ENCODE data around the gene ADAMTS6. TPM values are rescaled to one million over a fixed set of nuclear protein-coding genes. Genes with fewer than 3 reads are reported as not detected.

The ADAMTS6 gene
- total RNA-seq, 1 experiment from 2014 or later = 1.2 TPM

- Mint-ChIP-seq H3K27me3 (ENCODE audit: unreplicated experiment) (no peaks in the 10 kb centered on the region), H3K36me3 (ENCODE audit: insufficient read depth, unreplicated experiment) (no peaks in the 10 kb centered on the region), H3K9me3 (ENCODE audit: low read depth, unreplicated experiment) (no peaks in the 10 kb centered on the region), H3K27ac (ENCODE audit: unreplicated experiment) (no peak overlapping the region), H3K4me3 (ENCODE audit: low read depth, unreplicated experiment) (no peak overlapping the region), H3K4me1 (ENCODE audit: low read depth, unreplicated experiment) (no peaks in the 10 kb centered on the region)
- no peak for DNase-seq
- intact Hi-C loops (cut with micrococcal nuclease; ENCODE audit: unreplicated experiment) = no loop called here
- TF ChIP-seq, protein P1, sequence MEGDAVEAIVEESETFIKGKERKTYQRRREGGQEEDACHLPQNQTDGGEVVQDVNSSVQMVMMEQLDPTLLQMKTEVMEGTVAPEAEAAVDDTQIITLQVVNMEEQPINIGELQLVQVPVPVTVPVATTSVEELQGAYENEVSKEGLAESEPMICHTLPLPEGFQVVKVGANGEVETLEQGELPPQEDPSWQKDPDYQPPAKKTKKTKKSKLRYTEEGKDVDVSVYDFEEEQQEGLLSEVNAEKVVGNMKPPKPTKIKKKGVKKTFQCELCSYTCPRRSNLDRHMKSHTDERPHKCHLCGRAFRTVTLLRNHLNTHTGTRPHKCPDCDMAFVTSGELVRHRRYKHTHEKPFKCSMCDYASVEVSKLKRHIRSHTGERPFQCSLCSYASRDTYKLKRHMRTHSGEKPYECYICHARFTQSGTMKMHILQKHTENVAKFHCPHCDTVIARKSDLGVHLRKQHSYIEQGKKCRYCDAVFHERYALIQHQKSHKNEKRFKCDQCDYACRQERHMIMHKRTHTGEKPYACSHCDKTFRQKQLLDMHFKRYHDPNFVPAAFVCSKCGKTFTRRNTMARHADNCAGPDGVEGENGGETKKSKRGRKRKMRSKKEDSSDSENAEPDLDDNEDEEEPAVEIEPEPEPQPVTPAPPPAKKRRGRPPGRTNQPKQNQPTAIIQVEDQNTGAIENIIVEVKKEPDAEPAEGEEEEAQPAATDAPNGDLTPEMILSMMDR (IDR thresholded peaks at IDR 0.05; ENCODE audit: unreplicated experiment) = no peak
- CTCF ChIA-PET = no interaction called here
- BruUV-seq (replicated peaks) = no TSS peak
These were observed 205.4 kb downstream of the ADAMTS6 start for GRCh38 chr5:65276178-65276890.

DNA sequence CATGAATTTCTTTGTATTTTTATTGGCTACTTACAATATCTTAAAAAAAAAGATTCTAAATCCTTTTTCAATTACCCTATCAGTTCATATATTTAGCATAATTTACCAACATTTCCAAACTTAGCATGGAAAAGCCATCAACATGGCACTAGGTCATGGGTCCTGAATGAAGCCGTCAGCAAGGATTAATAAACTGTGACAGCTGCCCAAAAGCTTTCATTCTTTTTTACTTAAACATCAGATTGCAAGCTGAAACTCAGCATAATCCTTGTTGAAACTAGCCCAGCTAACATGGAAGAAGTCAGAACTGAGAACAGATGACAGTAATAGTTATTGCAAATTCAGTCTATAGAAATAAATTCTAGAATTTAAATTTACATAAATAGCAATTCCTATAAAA is 209.8 kb downstream of the ADAMTS6 start:
- CTCF ChIA-PET = no interaction called here
- Mint-ChIP-seq H3K27ac (ENCODE audit: unreplicated experiment) (no peak overlapping the region), H3K36me3 (ENCODE audit: insufficient read depth, unreplicated experiment) (no peaks in the 10 kb centered on the region), H3K4me3 (ENCODE audit: low read depth, unreplicated experiment) (no peak overlapping the region), H3K9me3 (ENCODE audit: low read depth, unreplicated experiment) (no peaks in the 10 kb centered on the region), H3K4me1 (ENCODE audit: low read depth, unreplicated experiment) (no peaks in the 10 kb centered on the region), H3K27me3 (ENCODE audit: unreplicated experiment) (no peaks in the 10 kb centered on the region)
- intact Hi-C loops (cut with micrococcal nuclease; ENCODE audit: unreplicated experiment) = no loop called here
- TF ChIP-seq, protein P1 (IDR thresholded peaks at IDR 0.05; ENCODE audit: unreplicated experiment) = no peak
- BruUV-seq (replicated peaks) = no TSS peak
- DNase-seq = no peak

DNA sequence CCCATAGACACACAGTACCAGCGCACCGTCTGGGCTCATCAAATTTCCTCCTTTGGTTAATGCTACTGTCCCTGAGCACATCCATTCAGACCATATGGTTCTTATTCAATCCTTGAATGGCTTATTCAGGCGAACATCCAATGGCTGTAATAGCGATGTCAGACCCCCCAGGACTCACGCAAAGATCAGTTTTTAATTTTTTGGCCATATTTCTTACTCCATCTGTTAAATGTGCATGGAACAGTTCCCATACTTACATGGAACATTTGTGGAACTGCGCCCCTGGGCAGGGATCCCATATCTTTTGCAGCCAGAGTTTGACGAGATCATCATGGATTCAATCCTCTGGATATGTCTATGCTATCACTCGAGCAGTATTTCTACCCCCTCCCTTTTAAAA is 213.2 kb downstream of the ADAMTS6 start:
- Mint-ChIP-seq H3K27ac (ENCODE audit: unreplicated experiment) (no peak overlapping the region), H3K4me3 (ENCODE audit: low read depth, unreplicated experiment) (no peak overlapping the region)

GRCh38 chr5:65264420-65264819 is 217.3 kb downstream of the ADAMTS6 start:
- no peaks in the 10 kb centered on the region for H3K4me1 Mint-ChIP-seq (ENCODE audit: low read depth, unreplicated experiment)
- H3K4me3 Mint-ChIP-seq (ENCODE audit: low read depth, unreplicated experiment) = no peak overlapping the region
- no peaks in the 10 kb centered on the region for H3K27me3 Mint-ChIP-seq (ENCODE audit: unreplicated experiment)

More for the DNA sequence above, 213.2 kb downstream of the ADAMTS6 start:
- intact Hi-C loops (cut with micrococcal nuclease; ENCODE audit: unreplicated experiment) = no loop called here
- TF ChIP-seq, protein P1 (IDR thresholded peaks at IDR 0.05; ENCODE audit: unreplicated experiment) = no peak
- DNase-seq = no peak
- Mint-ChIP-seq H3K36me3 (ENCODE audit: insufficient read depth, unreplicated experiment) (no peaks in the 10 kb centered on the region), H3K27me3 (ENCODE audit: unreplicated experiment) (no peaks in the 10 kb centered on the region), H3K4me1 (ENCODE audit: low read depth, unreplicated experiment) (no peaks in the 10 kb centered on the region), H3K9me3 (ENCODE audit: low read depth, unreplicated experiment) (no peaks in the 10 kb centered on the region)
- BruUV-seq (replicated peaks) = no TSS peak
- CTCF ChIA-PET = no interaction called here

More at GRCh38 chr5:65264420-65264819, 217.3 kb downstream of the ADAMTS6 start:
- Mint-ChIP-seq H3K36me3 (ENCODE audit: insufficient read depth, unreplicated experiment) (no peaks in the 10 kb centered on the region), H3K27ac (ENCODE audit: unreplicated experiment) (no peak overlapping the region), H3K9me3 (ENCODE audit: low read depth, unreplicated experiment) (no peaks in the 10 kb centered on the region)
- CTCF ChIA-PET = no interaction called here
- no peak for DNase-seq
- TF ChIP-seq, protein P1 (IDR thresholded peaks at IDR 0.05; ENCODE audit: unreplicated experiment) = no peak
- no TSS peak for BruUV-seq (replicated peaks)
- intact Hi-C loops (cut with micrococcal nuclease; ENCODE audit: unreplicated experiment) = no loop called here

Data from Calu3 (cell line).